Small intestine (tissue), 7 donors: Measurements from ENCODE around the gene TOR1A. TPM values are rescaled to one million over a fixed set of nuclear protein-coding genes. Genes with fewer than 3 reads are reported as not detected.

Experiments
- DNase-seq, 2 donors: peaks; one replicate each; pipeline versions ENCODE4 v3.0.0 to v3.0.0-alpha.2; 2013
- FAIRE-seq: peaks from 2 replicates; lab custom pipeline; 2012; peaks lifted over from hg19 to GRCh38; lab: Jason Lieb, UNC
- H3K27ac ChIP-seq, 3 donors: one replicate each; pipeline ENCODE4 v1.5.1; 2013; ENCODE audit warnings: low read length in 2 of 3, mild to moderate bottlenecking in 2 of 3, control low read depth in 1 of 3, inconsistent platforms in 1 of 3, low read depth in 1 of 3, moderate library complexity in 1 of 3
- H3K27me3 ChIP-seq, 3 donors: one replicate each; pipeline ENCODE4 v1.6.1; 2013; ENCODE audit warnings: low read length in 3 of 3, inconsistent platforms in 1 of 3; ENCODE audit not compliant: control insufficient read depth in 3 of 3, insufficient read depth in 3 of 3
- H3K36me3 ChIP-seq, 3 donors: one replicate each; pipeline ENCODE4 v1.6.1; 2013; ENCODE audit warnings: low read length in 3 of 3, inconsistent platforms in 1 of 3, low read depth in 1 of 3, mild to moderate bottlenecking in 1 of 3, moderate library complexity in 1 of 3; ENCODE audit not compliant: control insufficient read depth in 3 of 3, insufficient read depth in 2 of 3
- H3K4me1 ChIP-seq, 3 donors: one replicate each; pipeline ENCODE4 v1.6.1; 2013; ENCODE audit warnings: low read length in 2 of 3, inconsistent platforms in 1 of 3, low read depth in 1 of 3, mild to moderate bottlenecking in 1 of 3, moderate library complexity in 1 of 3; ENCODE audit not compliant: control insufficient read depth in 3 of 3, insufficient read depth in 2 of 3
- H3K4me3 ChIP-seq, 3 donors: one replicate each; pipeline ENCODE4 v1.5.1; 2013; ENCODE audit warnings: low read length in 3 of 3, control low read depth in 1 of 3, inconsistent platforms in 1 of 3, low read depth in 1 of 3, mild to moderate bottlenecking in 1 of 3, moderate library complexity in 1 of 3
- H3K9me3 ChIP-seq, 2 donors: one replicate each; pipeline ENCODE4 v1.6.1; 2013; ENCODE audit warnings: low read depth in 1 of 2, low read length in 1 of 2; ENCODE audit not compliant: control insufficient read depth in 2 of 2, insufficient read depth in 1 of 2
- WGBS, 3 donors: extraction: QIAGEN DNeasy Blood & Tissue Kit; methylation state at CpG; one replicate each; pipeline ENCODE4 v1.1.7; 2013; 5-methylcytosine and 5-hydroxymethylcytosine counted together
- polyA plus RNA-seq, 4 donors: library from polyadenylated mRNA; stranded (reverse) in 3 of 4; unstranded in 1 of 4; fragments of 200-250 nt in 3 of 4; fragments of 120-200 nt in 1 of 4; gene quantifications; one replicate each; pipeline versions ENCODE4 v1.2.1 to v1.2.3, GENCODE V29; 2013
- donor health status: healthy with polysubstance abuse.
- donor health status: control.
- donor health status: control.
- donor health status: Bipolar disorder and iron deficiency.
- donor health status: healthy.

The TOR1A gene
- polyA plus RNA-seq, 4 donors = 16.3 to 31.2 (median 23.1) TPM

GRCh38 chr9:129769669-129770068, 54.3 kb downstream of the TOR1A start:
- 54 to 84% (median 68%) methylated on average over 5 of the region's 5 CpGs for WGBS, 3 donors
- Histone ChIP-seq H3K27ac (no peak overlapping the region), H3K27me3 (no peaks in the 10 kb centered on the region), H3K36me3 (no peaks in the 10 kb centered on the region), H3K4me3 (no peak overlapping the region), H3K9me3 (no peaks in the 10 kb centered on the region), H3K4me1 (no peaks in the 10 kb centered on the region)
- no peak for FAIRE-seq
- no peak for DNase-seq

GRCh38 chr9:129768486-129768885, 55.5 kb downstream of the TOR1A start:
- DNase-seq (no peak), FAIRE-seq (no peak)
- H3K36me3 ChIP-seq = no peaks in the 10 kb centered on the region
- no peak overlapping the region for H3K27ac ChIP-seq
- H3K4me3 ChIP-seq = no peak overlapping the region
- no peaks in the 10 kb centered on the region for H3K4me1 ChIP-seq
- no peaks in the 10 kb centered on the region for H3K27me3 ChIP-seq
- H3K9me3 ChIP-seq = no peaks in the 10 kb centered on the region
- WGBS, 3 donors = 93 to 95% (median 94%) methylated on average over 6 of the region's 6 CpGs

GRCh38 chr9:129765764-129766317, 58.1 kb downstream of the TOR1A start:
- H3K9me3 ChIP-seq = no peaks in the 10 kb centered on the region
- H3K4me1 ChIP-seq = peaks cover 0 to 15% (median 0%) of the 10 kb centered on the region in 3 donors
- FAIRE-seq (no peak), DNase-seq (peak; percentile 43 to 65)
- 35 to 68% (median 58%) methylated on average over 4 of the region's 4 CpGs for WGBS, 3 donors
- no peaks in the 10 kb centered on the region for H3K36me3 ChIP-seq
- H3K4me3 ChIP-seq = no peak overlapping the region
- H3K27me3 ChIP-seq = no peaks in the 10 kb centered on the region
- H3K27ac ChIP-seq = no peak overlapping the region

GRCh38 chr9:129762985-129763926, 60.7 kb downstream of the TOR1A start:
- no peaks in the 10 kb centered on the region for H3K36me3 ChIP-seq
- no peaks in the 10 kb centered on the region for H3K27me3 ChIP-seq
- WGBS, 3 donors = 68 to 84% (median 73%) methylated on average over 13 of the region's 13 CpGs
- no peak overlapping the region for H3K4me3 ChIP-seq
- H3K4me1 ChIP-seq = peaks cover 0 to 15% (median 0%) of the 10 kb centered on the region in 3 donors
- H3K27ac ChIP-seq = peak overlapping the region in 2 of 3 donors; percentile 59 to 77
- no peak for DNase-seq
- H3K9me3 ChIP-seq = no peaks in the 10 kb centered on the region
- FAIRE-seq = no peak

Other genes with a start within 250 kb of the TOR1A start
- gene C9orf50, start 203.0 kb downstream of the TOR1A start, polyA plus RNA-seq = under 1 TPM in 2 of 4 donors, not detected in 2; 0.09 to 0.27 TPM
- 10 to 100 TPM; 42.5 to 64.3 (median 45.5) TPM for gene NTMT1, start 198.0 kb downstream of the TOR1A start, polyA plus RNA-seq
- gene ASB6, start 182.0 kb downstream of the TOR1A start, polyA plus RNA-seq = 10 to 100 TPM; 11.9 to 14.9 (median 13.8) TPM
- gene PRRX2, start 158.5 kb downstream of the TOR1A start, polyA plus RNA-seq = 1 to 10 TPM in 2 of 4 donors, not detected in 2; 1.2 to 1.8 TPM
- gene PTGES, start 71.1 kb downstream of the TOR1A start, polyA plus RNA-seq = 1 to 10 TPM in 3 of 4 donors, not detected in 1; 1.6 to 8.4 (median 6.1) TPM
- gene TOR1B, start 21.0 kb downstream of the TOR1A start, polyA plus RNA-seq = 10 to 100 TPM in 3 of 4 donors, 1 to 10 TPM in 1; 7.0 to 22.9 (median 16.9) TPM
- gene C9orf78, start 11.1 kb upstream of the TOR1A start, polyA plus RNA-seq = 10 to 100 TPM; 50.6 to 62.6 (median 59.4) TPM
- gene USP20, start 11.3 kb upstream of the TOR1A start, polyA plus RNA-seq = 10 to 100 TPM; 16.0 to 47.0 (median 20.4) TPM
- 10 to 100 TPM in 2 of 4 donors, 1 to 10 TPM in 2; 1.3 to 16.5 (median 9.0) TPM for gene FNBP1, start 219.1 kb upstream of the TOR1A start, polyA plus RNA-seq
- 10 to 100 TPM in 2 of 4 donors, 1 to 10 TPM in 2; 2.7 to 37.1 (median 12.8) TPM for gene GPR107, start 229.8 kb upstream of the TOR1A start, polyA plus RNA-seq